ENCODE data around the gene CCL5. TPM values are rescaled to one million over a fixed set of nuclear protein-coding genes. Genes with fewer than 3 reads are reported as not detected.

The CCL5 gene
- total and polyA plus RNA-seq, 10 of the 15 experiments (the other 5 are each of a cell fraction or from before 2014, with no cell fraction given), result 45.7 to 186 (median 90.8) TPM

DNA sequence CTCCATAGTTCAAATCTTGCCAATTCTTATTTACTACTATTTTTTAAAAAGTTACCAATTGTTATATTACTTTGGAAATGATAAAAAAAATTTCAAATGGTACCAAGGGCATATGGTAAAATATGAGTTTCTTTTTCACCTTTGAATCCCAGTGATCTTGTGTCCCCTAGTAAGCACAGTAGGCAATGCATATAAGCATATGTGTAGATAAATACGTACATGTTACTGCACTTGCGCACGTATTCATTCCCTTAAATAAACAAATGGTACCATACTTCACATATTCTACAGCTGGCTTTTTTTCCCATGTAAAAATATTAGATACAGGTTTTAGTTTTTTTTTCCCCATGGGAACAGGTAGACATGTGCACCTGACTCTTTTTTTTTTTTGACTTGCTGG, 39.1 kb downstream of the CCL5 start:
- Histone ChIP-seq H3K36me3 (ENCODE audit: control insufficient read depth in 2 of 2, insufficient read depth in 2 of 2, low read length in 1 of 2) (peaks cover 8 to 45% of the 10 kb centered on the region in 2 experiments), H3K27ac (ENCODE audit: control insufficient read depth, insufficient read depth) (no peak overlapping the region), H4K20me1 (ENCODE audit: control insufficient read depth, insufficient read depth) (no peaks in the 10 kb centered on the region), H3K9ac (ENCODE audit: control insufficient read depth, insufficient read depth, low read length) (no peak overlapping the region), H3K9me3 (replicated peaks; ENCODE audit: control insufficient read depth, insufficient read depth, low read length) (no peaks in the 10 kb centered on the region), H2AFZ (ENCODE audit: control insufficient read depth, low read depth, low read length) (no peak overlapping the region), H3K27me3 (replicated peaks in 1 of 2; ENCODE audit: control insufficient read depth in 2 of 2, insufficient read depth in 2 of 2, low read length in 1 of 2) (no peaks in the 10 kb centered on the region), H3K4me3 (no peak overlapping the region), H3K4me1 (ENCODE audit: control insufficient read depth, insufficient read depth, low read length) (no peaks in the 10 kb centered on the region), H3K79me2 (ENCODE audit: control insufficient read depth, insufficient read depth, low read length) (no peaks in the 10 kb centered on the region), H3K4me2 (ENCODE audit: control insufficient read depth, insufficient read depth) (no peak overlapping the region)
- no peak for ATAC-seq
- no peak for DNase-seq (ENCODE audit: low read depth, low spot score)
- SMC1A ChIA-PET (ENCODE audit: uncharacterized antibody, unreplicated experiment), result interaction anchor here (0.6 to 1.4 kb wide), 4 partner anchors 15 to 128 kb away, joined by 3 to 4 read pairs (median 4); no protein-coding TSS in a partner anchor
- RAD21 ChIA-PET (ENCODE audit: unreplicated experiment), result interaction anchor here (0.7 to 1.1 kb wide), 2 partner anchors 10 to 17 kb away, joined by 3 read pairs; no protein-coding TSS in a partner anchor
- in situ Hi-C loops (cut with MboI) (no loop called here), intact Hi-C loops (cut with micrococcal nuclease; ENCODE audit: unreplicated experiment) (no loop called here)
- TF ChIP-seq, protein P1, sequence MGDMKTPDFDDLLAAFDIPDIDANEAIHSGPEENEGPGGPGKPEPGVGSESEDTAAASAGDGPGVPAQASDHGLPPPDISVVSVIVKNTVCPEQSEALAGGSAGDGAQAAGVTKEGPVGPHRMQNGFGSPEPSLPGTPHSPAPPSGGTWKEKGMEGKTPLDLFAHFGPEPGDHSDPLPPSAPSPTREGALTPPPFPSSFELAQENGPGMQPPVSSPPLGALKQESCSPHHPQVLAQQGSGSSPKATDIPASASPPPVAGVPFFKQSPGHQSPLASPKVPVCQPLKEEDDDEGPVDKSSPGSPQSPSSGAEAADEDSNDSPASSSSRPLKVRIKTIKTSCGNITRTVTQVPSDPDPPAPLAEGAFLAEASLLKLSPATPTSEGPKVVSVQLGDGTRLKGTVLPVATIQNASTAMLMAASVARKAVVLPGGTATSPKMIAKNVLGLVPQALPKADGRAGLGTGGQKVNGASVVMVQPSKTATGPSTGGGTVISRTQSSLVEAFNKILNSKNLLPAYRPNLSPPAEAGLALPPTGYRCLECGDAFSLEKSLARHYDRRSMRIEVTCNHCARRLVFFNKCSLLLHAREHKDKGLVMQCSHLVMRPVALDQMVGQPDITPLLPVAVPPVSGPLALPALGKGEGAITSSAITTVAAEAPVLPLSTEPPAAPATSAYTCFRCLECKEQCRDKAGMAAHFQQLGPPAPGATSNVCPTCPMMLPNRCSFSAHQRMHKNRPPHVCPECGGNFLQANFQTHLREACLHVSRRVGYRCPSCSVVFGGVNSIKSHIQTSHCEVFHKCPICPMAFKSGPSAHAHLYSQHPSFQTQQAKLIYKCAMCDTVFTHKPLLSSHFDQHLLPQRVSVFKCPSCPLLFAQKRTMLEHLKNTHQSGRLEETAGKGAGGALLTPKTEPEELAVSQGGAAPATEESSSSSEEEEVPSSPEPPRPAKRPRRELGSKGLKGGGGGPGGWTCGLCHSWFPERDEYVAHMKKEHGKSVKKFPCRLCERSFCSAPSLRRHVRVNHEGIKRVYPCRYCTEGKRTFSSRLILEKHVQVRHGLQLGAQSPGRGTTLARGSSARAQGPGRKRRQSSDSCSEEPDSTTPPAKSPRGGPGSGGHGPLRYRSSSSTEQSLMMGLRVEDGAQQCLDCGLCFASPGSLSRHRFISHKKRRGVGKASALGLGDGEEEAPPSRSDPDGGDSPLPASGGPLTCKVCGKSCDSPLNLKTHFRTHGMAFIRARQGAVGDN (IDR thresholded peaks at IDR 0.05), result no peak
- TF ChIP-seq ZBED1 (IDR thresholded peaks at IDR 0.05; ENCODE audit: borderline replicate concordance), result no peak
- TF ChIP-seq MTA2 (IDR thresholded peaks at IDR 0.05; ENCODE audit: low read depth), result no peak
- TF ChIP-seq BMI1 (IDR thresholded peaks at IDR 0.05; ENCODE audit: borderline replicate concordance), result no peak
- TF ChIP-seq ETV6 (conservative IDR thresholded peaks at IDR 0.05 in 1 of 2, IDR thresholded peaks at IDR 0.05 in 1 of 2; ENCODE audit: borderline replicate concordance in 1 of 2, low read depth in 1 of 2), result no peak
- TF ChIP-seq RCOR1 (conservative IDR thresholded peaks at IDR 0.05; ENCODE audit: low read depth, low read length), result no peak
- no peak for TF ChIP-seq RAD21 (IDR thresholded peaks at IDR 0.05; ENCODE audit: insufficient read depth, low read depth, low read length)
- no peak for TF ChIP-seq POLR2AphosphoS2 (IDR thresholded peaks at IDR 0.05; ENCODE audit: low read depth, low read length)
- 99% methylated on average over 3 of the region's 3 CpGs for WGBS (ENCODE audit: insufficient coverage, insufficient replicate concordance, low lambda C conversion rate, missing lambda C conversion rate)
- no TSS peak for BruUV-seq (replicated peaks)
- FAIRE-seq, result no peak
- POLR2A ChIA-PET, result interaction anchor here (0.6 to 0.7 kb wide), 3 partner anchors 62 to 236 kb away, joined by 3 to 8 read pairs (median 6); no protein-coding TSS in a partner anchor
- CTCF ChIA-PET, result interaction anchor here (1.0 to 2.2 kb wide), 3 partner anchors 9 to 90 kb away, joined by 3 to 7 read pairs (median 6); partner anchors contain the start of gene RDM1

All from GM12878 (cell line).